Measurements from ENCODE around the gene SEC61B.

SEC61B gene

DNA sequence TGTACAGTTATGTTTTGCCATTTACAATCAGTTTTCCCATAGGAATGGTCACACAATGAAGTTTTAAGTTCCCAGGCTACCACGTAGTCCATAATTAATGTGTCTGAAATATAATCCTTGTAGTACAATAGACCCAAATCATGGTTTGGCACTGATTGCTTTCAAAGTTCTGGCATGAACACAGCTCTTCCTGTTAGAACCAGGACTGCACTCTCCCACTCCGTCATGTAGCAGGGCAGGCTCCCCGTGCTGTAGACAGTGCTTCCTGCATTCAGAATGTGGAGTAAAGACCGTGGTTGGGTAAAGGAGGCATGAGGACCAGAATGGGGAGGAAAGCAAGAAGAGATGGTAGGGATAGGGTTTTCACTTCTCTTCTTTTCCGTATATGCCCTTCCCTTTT is 4.0 kb downstream of the SEC61B start:
- H3K9me2 ChIP-seq (replicated peaks; ENCODE audit: insufficient read depth, low read length), result no peaks in the 10 kb centered on the region
- no peaks in the 10 kb centered on the region for H4K20me1 ChIP-seq (ENCODE audit: low read depth, low read length)
- H3K27ac ChIP-seq (ENCODE audit: low read depth, low read length), result peak overlapping the region; percentile 57; the same call in 1 of the 2 replicates
- no peak overlapping the region for H3K4me3 ChIP-seq (ENCODE audit: insufficient read depth, low read length, poor library complexity, severe bottlenecking)
- no peak overlapping the region for H2AFZ ChIP-seq (ENCODE audit: low read depth, low read length, severe bottlenecking)
- H3F3A ChIP-seq (ENCODE audit: insufficient read depth), result peaks cover 30% of the 10 kb centered on the region
- H3K9ac ChIP-seq (ENCODE audit: low read length), result no peak overlapping the region
- H3K36me3 ChIP-seq (ENCODE audit: low read length), result peaks cover 52% of the 10 kb centered on the region
- no peaks in the 10 kb centered on the region for H3K9me3 ChIP-seq (ENCODE audit: insufficient read depth, low read length)
- no peak overlapping the region for H3K4me2 ChIP-seq (ENCODE audit: low read depth, low read length, poor library complexity, severe bottlenecking)
- peaks cover 57% of the 10 kb centered on the region for H3K79me2 ChIP-seq (ENCODE audit: insufficient read depth, low read length)
- TF ChIP-seq, protein P1, sequence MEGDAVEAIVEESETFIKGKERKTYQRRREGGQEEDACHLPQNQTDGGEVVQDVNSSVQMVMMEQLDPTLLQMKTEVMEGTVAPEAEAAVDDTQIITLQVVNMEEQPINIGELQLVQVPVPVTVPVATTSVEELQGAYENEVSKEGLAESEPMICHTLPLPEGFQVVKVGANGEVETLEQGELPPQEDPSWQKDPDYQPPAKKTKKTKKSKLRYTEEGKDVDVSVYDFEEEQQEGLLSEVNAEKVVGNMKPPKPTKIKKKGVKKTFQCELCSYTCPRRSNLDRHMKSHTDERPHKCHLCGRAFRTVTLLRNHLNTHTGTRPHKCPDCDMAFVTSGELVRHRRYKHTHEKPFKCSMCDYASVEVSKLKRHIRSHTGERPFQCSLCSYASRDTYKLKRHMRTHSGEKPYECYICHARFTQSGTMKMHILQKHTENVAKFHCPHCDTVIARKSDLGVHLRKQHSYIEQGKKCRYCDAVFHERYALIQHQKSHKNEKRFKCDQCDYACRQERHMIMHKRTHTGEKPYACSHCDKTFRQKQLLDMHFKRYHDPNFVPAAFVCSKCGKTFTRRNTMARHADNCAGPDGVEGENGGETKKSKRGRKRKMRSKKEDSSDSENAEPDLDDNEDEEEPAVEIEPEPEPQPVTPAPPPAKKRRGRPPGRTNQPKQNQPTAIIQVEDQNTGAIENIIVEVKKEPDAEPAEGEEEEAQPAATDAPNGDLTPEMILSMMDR (IDR thresholded peaks at IDR 0.05; ENCODE audit: insufficient read depth, low read length, poor library complexity, severe bottlenecking), result no peak
- no peak for TF ChIP-seq EZH2phosphoT487 (conservative IDR thresholded peaks at IDR 0.05; ENCODE audit: low read length)
- H3K27me3 ChIP-seq (ENCODE audit: low read length), result no peaks in the 10 kb centered on the region

DNA sequence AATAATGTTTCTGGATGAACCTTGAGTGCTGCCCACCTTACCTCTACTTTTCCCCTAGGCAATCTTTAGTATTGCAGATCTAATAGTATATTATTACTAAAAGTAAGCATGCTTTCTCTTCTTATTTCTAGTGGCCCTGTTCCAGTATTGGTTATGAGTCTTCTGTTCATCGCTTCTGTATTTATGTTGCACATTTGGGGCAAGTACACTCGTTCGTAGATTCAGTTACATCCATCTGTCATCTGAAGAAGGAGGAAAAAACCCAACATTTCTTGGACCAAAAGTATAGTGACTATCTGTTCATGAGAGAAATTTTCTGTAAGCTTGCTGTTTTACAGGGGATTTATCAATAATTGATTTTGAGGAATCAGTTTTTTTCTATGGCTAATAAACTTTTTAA is 8.1 kb downstream of the SEC61B start:
- Histone ChIP-seq H3K4me2 (ENCODE audit: low read depth, low read length, poor library complexity, severe bottlenecking) (no peak overlapping the region), H3F3A (ENCODE audit: insufficient read depth) (peaks cover 62% of the 10 kb centered on the region), H3K9me3 (ENCODE audit: insufficient read depth, low read length) (no peaks in the 10 kb centered on the region), H3K27ac (ENCODE audit: low read depth, low read length) (peak overlapping the region; percentile 99; the same call in 1 of the 2 replicates), H4K20me1 (ENCODE audit: low read depth, low read length) (no peaks in the 10 kb centered on the region), H3K27me3 (ENCODE audit: low read length) (no peaks in the 10 kb centered on the region), H2AFZ (ENCODE audit: low read depth, low read length, severe bottlenecking) (no peak overlapping the region), H3K9me2 (replicated peaks; ENCODE audit: insufficient read depth, low read length) (no peaks in the 10 kb centered on the region), H3K4me3 (ENCODE audit: insufficient read depth, low read length, poor library complexity, severe bottlenecking) (no peak overlapping the region), H3K36me3 (ENCODE audit: low read length) (peaks cover 43% of the 10 kb centered on the region), H3K9ac (ENCODE audit: low read length) (no peak overlapping the region), H3K79me2 (ENCODE audit: insufficient read depth, low read length) (peaks cover 16% of the 10 kb centered on the region)
- TF ChIP-seq, protein P1 (IDR thresholded peaks at IDR 0.05; ENCODE audit: insufficient read depth, low read length, poor library complexity, severe bottlenecking), result no peak
- no peak for TF ChIP-seq EZH2phosphoT487 (conservative IDR thresholded peaks at IDR 0.05; ENCODE audit: low read length)

DNA sequence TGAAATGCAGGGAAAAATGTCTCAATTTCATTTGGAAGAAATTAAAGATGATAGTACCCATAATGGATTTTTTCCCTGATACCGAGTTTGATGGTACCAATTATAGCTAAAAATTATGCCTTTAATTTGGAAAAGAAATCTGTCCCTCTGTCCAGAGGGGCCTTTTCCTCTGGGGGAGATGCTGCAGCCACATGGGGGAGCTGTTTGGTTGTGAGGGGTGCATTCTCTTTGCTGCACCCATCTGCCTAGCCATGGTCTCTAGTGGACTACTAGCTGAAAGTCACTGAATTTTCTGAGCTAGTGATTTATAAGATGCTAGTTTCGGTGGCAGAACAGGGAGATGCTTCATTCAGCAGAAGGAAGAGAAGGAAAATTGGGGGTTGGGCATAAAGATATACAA is 9.6 kb downstream of the SEC61B start:
- TF ChIP-seq EZH2phosphoT487 (conservative IDR thresholded peaks at IDR 0.05; ENCODE audit: low read length), result no peak
- TF ChIP-seq, protein P1 (IDR thresholded peaks at IDR 0.05; ENCODE audit: insufficient read depth, low read length, poor library complexity, severe bottlenecking), result peak; percentile 96
- Histone ChIP-seq H3K4me2 (ENCODE audit: low read depth, low read length, poor library complexity, severe bottlenecking) (peak overlapping the region; percentile 21), H3K9me2 (replicated peaks; ENCODE audit: insufficient read depth, low read length) (no peaks in the 10 kb centered on the region), H3K36me3 (ENCODE audit: low read length) (peaks cover 42% of the 10 kb centered on the region), H4K20me1 (ENCODE audit: low read depth, low read length) (no peaks in the 10 kb centered on the region), H3F3A (ENCODE audit: insufficient read depth) (peaks cover 77% of the 10 kb centered on the region), H3K4me3 (ENCODE audit: insufficient read depth, low read length, poor library complexity, severe bottlenecking) (no peak overlapping the region), H2AFZ (ENCODE audit: low read depth, low read length, severe bottlenecking) (no peak overlapping the region), H3K27me3 (ENCODE audit: low read length) (no peaks in the 10 kb centered on the region), H3K79me2 (ENCODE audit: insufficient read depth, low read length) (peaks cover 1% of the 10 kb centered on the region), H3K9me3 (ENCODE audit: insufficient read depth, low read length) (peaks cover 4% of the 10 kb centered on the region; the same call in 1 of the 2 replicates), H3K9ac (ENCODE audit: low read length) (peak overlapping the region; percentile 8; the same call in 1 of the 2 replicates), H3K27ac (ENCODE audit: low read depth, low read length) (peak overlapping the region; percentile 99)

All from SU-DHL-6 (cell line).